Measurements from ENCODE around the gene TSPAN15.

Gene TSPAN15

GRCh38 chr10:69506487-69506833 lies 55.2 kb downstream of the TSPAN15 start:
- Histone ChIP-seq H3K9me3 (ENCODE audit: control insufficient read depth in 1 of 2, low read length in 2 of 2) (no peaks in the 10 kb centered on the region), H3K4me3 (ENCODE audit: low read depth in 1 of 2, low read length in 2 of 2) (no peak overlapping the region), H3K36me3 (ENCODE audit: control insufficient read depth in 1 of 2, insufficient read depth in 2 of 2, low read length in 2 of 2) (peaks cover 0 to 30% of the 10 kb centered on the region in 2 donors), H3K27ac (ENCODE audit: low read depth, low read length) (no peak overlapping the region), H3K9ac (ENCODE audit: low read depth in 1 of 2, low read length in 2 of 2) (no peak overlapping the region), H3K4me1 (ENCODE audit: control insufficient read depth in 1 of 2, insufficient read depth in 2 of 2, low read length in 2 of 2) (peaks cover 8 to 9% of the 10 kb centered on the region in 2 donors), H3K27me3 (ENCODE audit: control insufficient read depth in 1 of 2, insufficient read depth in 2 of 2, low read length in 2 of 2) (no peaks in the 10 kb centered on the region)

- H3K9me3 ChIP-seq (ENCODE audit: control insufficient read depth in 1 of 2, low read length in 2 of 2) = no peaks in the 10 kb centered on the region
- H3K9ac ChIP-seq (ENCODE audit: low read depth in 1 of 2, low read length in 2 of 2) = peak overlapping the region; percentile 32 to 36
- peak overlapping the region; percentile 23 to 64 for H3K4me3 ChIP-seq (ENCODE audit: low read depth in 1 of 2, low read length in 2 of 2)
- H3K27me3 ChIP-seq (ENCODE audit: control insufficient read depth in 1 of 2, insufficient read depth in 2 of 2, low read length in 2 of 2) = no peaks in the 10 kb centered on the region
- H3K4me1 ChIP-seq (ENCODE audit: control insufficient read depth in 1 of 2, insufficient read depth in 2 of 2, low read length in 2 of 2) = peaks cover 8 to 9% of the 10 kb centered on the region in 2 donors
- peak overlapping the region; percentile 36 for H3K27ac ChIP-seq (ENCODE audit: low read depth, low read length)
- peaks cover 0 to 26% of the 10 kb centered on the region in 2 donors for H3K36me3 ChIP-seq (ENCODE audit: control insufficient read depth in 1 of 2, insufficient read depth in 2 of 2, low read length in 2 of 2)
Observed at GRCh38 chr10:69506834-69507713, 55.8 kb downstream of the TSPAN15 start.

DNA sequence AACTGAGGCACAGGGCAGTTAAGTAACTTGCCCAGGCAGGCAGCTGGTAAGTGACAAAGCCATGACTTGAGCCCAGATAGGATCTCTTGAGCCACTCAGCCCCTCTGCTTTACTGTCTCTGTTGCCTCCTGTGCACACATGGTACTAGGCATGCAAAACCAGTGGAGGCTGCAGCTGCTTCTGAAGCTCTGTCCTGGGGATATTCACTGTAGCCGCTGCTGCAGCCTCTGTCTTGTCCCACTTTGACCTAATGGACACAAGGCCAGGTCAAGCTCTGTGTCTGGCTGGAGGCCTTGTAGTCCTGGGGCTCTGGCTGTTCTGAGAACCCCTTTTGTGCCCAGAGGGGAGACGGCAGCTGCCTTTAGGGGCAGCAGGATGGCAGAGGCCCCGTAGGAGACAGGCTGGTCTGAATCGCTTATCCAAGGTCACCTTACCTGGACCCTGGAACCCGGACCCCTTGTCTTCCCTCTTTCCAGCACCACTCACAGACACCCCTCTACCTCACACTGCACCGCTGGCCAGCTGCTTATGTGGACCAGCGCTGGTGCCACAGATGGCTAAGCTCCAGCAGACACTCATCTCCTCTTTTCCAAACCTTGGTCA lies 57.6 kb downstream of the TSPAN15 start:
- Histone ChIP-seq H3K9ac (ENCODE audit: low read depth in 1 of 2, low read length in 2 of 2) (no peak overlapping the region), H3K27ac (ENCODE audit: low read depth, low read length) (no peak overlapping the region), H3K36me3 (ENCODE audit: control insufficient read depth in 1 of 2, insufficient read depth in 2 of 2, low read length in 2 of 2) (peaks cover 0 to 9% of the 10 kb centered on the region in 2 donors), H3K4me1 (ENCODE audit: control insufficient read depth in 1 of 2, insufficient read depth in 2 of 2, low read length in 2 of 2) (peaks cover 8 to 9% of the 10 kb centered on the region in 2 donors), H3K27me3 (ENCODE audit: control insufficient read depth in 1 of 2, insufficient read depth in 2 of 2, low read length in 2 of 2) (no peaks in the 10 kb centered on the region), H3K4me3 (ENCODE audit: low read depth in 1 of 2, low read length in 2 of 2) (no peak overlapping the region), H3K9me3 (ENCODE audit: control insufficient read depth in 1 of 2, low read length in 2 of 2) (no peaks in the 10 kb centered on the region)

GRCh38 chr10:69512901-69513300 lies 61.6 kb downstream of the TSPAN15 start:
- H3K36me3 ChIP-seq (ENCODE audit: control insufficient read depth in 1 of 2, insufficient read depth in 2 of 2, low read length in 2 of 2) = no peaks in the 10 kb centered on the region

DNA sequence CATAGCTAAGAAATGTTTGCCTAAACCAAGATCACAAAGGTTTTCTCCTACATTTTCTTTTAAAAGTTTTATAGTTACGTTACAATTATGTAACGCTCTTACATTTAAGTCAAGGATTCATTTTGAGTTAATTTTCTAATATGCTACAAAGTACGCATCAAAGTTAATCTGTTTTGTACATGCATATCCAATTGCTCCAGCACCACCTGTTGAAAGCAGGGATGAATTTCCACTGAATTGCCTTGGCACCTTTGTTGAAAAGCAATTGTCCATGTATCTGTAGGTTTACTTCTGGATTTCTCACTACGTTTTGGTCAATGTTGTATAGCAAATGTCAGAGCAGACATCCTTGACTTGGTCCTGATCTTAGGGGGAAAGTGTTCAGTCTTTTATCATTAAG lies 62.4 kb downstream of the TSPAN15 start:
- Histone ChIP-seq H3K27ac (ENCODE audit: low read depth, low read length) (no peak overlapping the region), H3K27me3 (ENCODE audit: control insufficient read depth in 1 of 2, insufficient read depth in 2 of 2, low read length in 2 of 2) (no peaks in the 10 kb centered on the region), H3K4me1 (ENCODE audit: control insufficient read depth in 1 of 2, insufficient read depth in 2 of 2, low read length in 2 of 2) (no peaks in the 10 kb centered on the region), H3K4me3 (ENCODE audit: low read depth in 1 of 2, low read length in 2 of 2) (no peak overlapping the region), H3K9ac (ENCODE audit: low read depth in 1 of 2, low read length in 2 of 2) (no peak overlapping the region), H3K9me3 (ENCODE audit: control insufficient read depth in 1 of 2, low read length in 2 of 2) (no peaks in the 10 kb centered on the region), H3K36me3 (ENCODE audit: control insufficient read depth in 1 of 2, insufficient read depth in 2 of 2, low read length in 2 of 2) (no peaks in the 10 kb centered on the region)

More at GRCh38 chr10:69512901-69513300, 61.6 kb downstream of the TSPAN15 start:
- Histone ChIP-seq H3K9ac (ENCODE audit: low read depth in 1 of 2, low read length in 2 of 2) (no peak overlapping the region), H3K9me3 (ENCODE audit: control insufficient read depth in 1 of 2, low read length in 2 of 2) (no peaks in the 10 kb centered on the region), H3K27ac (ENCODE audit: low read depth, low read length) (no peak overlapping the region), H3K27me3 (ENCODE audit: control insufficient read depth in 1 of 2, insufficient read depth in 2 of 2, low read length in 2 of 2) (no peaks in the 10 kb centered on the region), H3K4me3 (ENCODE audit: low read depth in 1 of 2, low read length in 2 of 2) (no peak overlapping the region), H3K4me1 (ENCODE audit: control insufficient read depth in 1 of 2, insufficient read depth in 2 of 2, low read length in 2 of 2) (peaks cover 0 to 1% of the 10 kb centered on the region in 2 donors)

DNA sequence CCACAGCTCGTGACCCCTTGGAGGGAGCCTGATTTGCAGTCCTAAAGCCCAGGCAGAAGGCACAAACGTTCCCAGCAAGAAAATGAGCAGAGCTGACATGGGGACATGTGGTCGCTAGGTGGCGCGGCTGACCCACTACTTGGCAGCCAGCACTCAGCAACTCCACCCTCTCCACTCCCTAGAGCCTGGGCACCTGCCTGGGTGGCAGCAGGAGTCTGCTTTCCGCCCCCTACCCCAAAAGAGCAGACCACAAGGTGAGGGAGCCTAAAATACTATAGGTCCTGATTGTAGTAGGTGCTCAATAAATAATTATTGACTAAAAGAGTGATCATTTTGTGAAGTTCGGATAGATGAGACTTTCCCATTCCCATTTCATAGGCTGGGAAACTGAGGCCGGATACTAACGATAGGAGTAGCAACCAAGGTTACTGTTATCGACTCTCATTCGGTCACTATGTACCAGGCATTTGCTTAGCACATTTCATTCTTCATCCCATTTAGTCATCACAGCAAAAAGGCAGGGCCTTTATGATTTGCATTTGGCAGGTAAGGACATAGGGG lies 64.5 kb downstream of the TSPAN15 start:
- no peak overlapping the region for H3K4me3 ChIP-seq (ENCODE audit: low read depth in 1 of 2, low read length in 2 of 2)
- H3K27ac ChIP-seq (ENCODE audit: low read depth, low read length) = no peak overlapping the region
- no peak overlapping the region for H3K9ac ChIP-seq (ENCODE audit: low read depth in 1 of 2, low read length in 2 of 2)
- H3K9me3 ChIP-seq (ENCODE audit: control insufficient read depth in 1 of 2, low read length in 2 of 2) = no peaks in the 10 kb centered on the region
- H3K27me3 ChIP-seq (ENCODE audit: control insufficient read depth in 1 of 2, insufficient read depth in 2 of 2, low read length in 2 of 2) = no peaks in the 10 kb centered on the region
- H3K36me3 ChIP-seq (ENCODE audit: control insufficient read depth in 1 of 2, insufficient read depth in 2 of 2, low read length in 2 of 2) = no peaks in the 10 kb centered on the region
- no peaks in the 10 kb centered on the region for H3K4me1 ChIP-seq (ENCODE audit: control insufficient read depth in 1 of 2, insufficient read depth in 2 of 2, low read length in 2 of 2)

- Histone ChIP-seq H3K36me3 (ENCODE audit: control insufficient read depth in 1 of 2, insufficient read depth in 2 of 2, low read length in 2 of 2) (no peaks in the 10 kb centered on the region), H3K9me3 (ENCODE audit: control insufficient read depth in 1 of 2, low read length in 2 of 2) (no peaks in the 10 kb centered on the region), H3K4me3 (ENCODE audit: low read depth in 1 of 2, low read length in 2 of 2) (no peak overlapping the region), H3K9ac (ENCODE audit: low read depth in 1 of 2, low read length in 2 of 2) (no peak overlapping the region), H3K27ac (ENCODE audit: low read depth, low read length) (no peak overlapping the region), H3K4me1 (ENCODE audit: control insufficient read depth in 1 of 2, insufficient read depth in 2 of 2, low read length in 2 of 2) (no peaks in the 10 kb centered on the region), H3K27me3 (ENCODE audit: control insufficient read depth in 1 of 2, insufficient read depth in 2 of 2, low read length in 2 of 2) (no peaks in the 10 kb centered on the region)
Observed at GRCh38 chr10:69516316-69516715, 65.1 kb downstream of the TSPAN15 start.

DNA sequence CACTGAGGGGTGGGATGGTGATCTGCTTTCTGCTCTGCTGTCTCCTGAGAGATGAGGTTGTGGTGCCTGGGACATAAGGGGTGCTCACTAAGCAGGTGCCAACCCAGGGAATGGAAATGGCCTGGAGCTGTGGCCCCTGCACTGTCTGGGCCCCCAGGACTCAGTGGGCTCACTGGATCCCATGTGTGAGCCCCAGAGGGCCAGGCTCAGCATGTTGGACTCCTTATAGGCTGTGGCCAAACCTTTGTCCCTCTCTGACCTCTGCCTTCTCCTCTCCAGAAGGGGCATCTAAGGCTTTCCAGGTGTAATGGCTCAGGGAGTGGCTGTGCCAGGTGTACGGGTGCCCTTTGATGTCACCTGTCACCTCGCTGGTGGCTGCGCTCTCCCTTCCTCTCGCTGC lies 65.5 kb downstream of the TSPAN15 start:
- Histone ChIP-seq H3K27me3 (ENCODE audit: control insufficient read depth in 1 of 2, insufficient read depth in 2 of 2, low read length in 2 of 2) (no peaks in the 10 kb centered on the region), H3K9ac (ENCODE audit: low read depth in 1 of 2, low read length in 2 of 2) (no peak overlapping the region), H3K9me3 (ENCODE audit: control insufficient read depth in 1 of 2, low read length in 2 of 2) (no peaks in the 10 kb centered on the region), H3K4me3 (ENCODE audit: low read depth in 1 of 2, low read length in 2 of 2) (no peak overlapping the region), H3K27ac (ENCODE audit: low read depth, low read length) (no peak overlapping the region), H3K36me3 (ENCODE audit: control insufficient read depth in 1 of 2, insufficient read depth in 2 of 2, low read length in 2 of 2) (no peaks in the 10 kb centered on the region), H3K4me1 (ENCODE audit: control insufficient read depth in 1 of 2, insufficient read depth in 2 of 2, low read length in 2 of 2) (no peaks in the 10 kb centered on the region)

DNA sequence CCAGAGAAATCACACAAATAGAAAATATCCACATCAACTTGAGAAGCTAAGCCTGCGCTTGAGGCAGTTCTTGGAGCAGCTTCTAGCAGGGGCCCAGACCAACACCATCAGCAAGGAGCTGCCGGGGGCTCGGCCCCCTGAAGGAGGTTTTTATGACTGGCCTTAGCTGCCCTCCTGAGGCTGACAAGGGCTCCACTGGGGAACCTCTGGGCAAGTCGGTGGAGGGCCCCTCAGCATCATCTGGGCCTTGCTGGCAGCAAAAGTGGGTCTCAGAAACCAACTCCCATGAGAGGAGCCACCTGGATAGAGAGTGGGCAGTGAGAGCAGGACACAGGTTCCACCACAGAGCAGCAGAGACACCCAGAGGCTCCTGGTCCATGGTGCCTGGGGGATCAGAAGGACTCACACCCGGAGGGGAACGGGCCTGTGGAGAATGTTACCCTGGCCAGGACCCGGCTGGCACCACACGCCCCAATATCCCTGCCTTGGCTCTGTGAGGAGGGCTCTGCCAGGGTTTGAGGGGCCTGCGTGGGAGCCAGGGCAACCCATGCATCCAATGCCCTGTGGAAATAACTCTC lies 66.1 kb downstream of the TSPAN15 start:
- Histone ChIP-seq H3K4me3 (ENCODE audit: low read depth in 1 of 2, low read length in 2 of 2) (no peak overlapping the region), H3K9ac (ENCODE audit: low read depth in 1 of 2, low read length in 2 of 2) (no peak overlapping the region), H3K4me1 (ENCODE audit: control insufficient read depth in 1 of 2, insufficient read depth in 2 of 2, low read length in 2 of 2) (no peaks in the 10 kb centered on the region), H3K27ac (ENCODE audit: low read depth, low read length) (no peak overlapping the region), H3K36me3 (ENCODE audit: control insufficient read depth in 1 of 2, insufficient read depth in 2 of 2, low read length in 2 of 2) (no peaks in the 10 kb centered on the region), H3K27me3 (ENCODE audit: control insufficient read depth in 1 of 2, insufficient read depth in 2 of 2, low read length in 2 of 2) (no peaks in the 10 kb centered on the region), H3K9me3 (ENCODE audit: control insufficient read depth in 1 of 2, low read length in 2 of 2) (no peaks in the 10 kb centered on the region)

DNA sequence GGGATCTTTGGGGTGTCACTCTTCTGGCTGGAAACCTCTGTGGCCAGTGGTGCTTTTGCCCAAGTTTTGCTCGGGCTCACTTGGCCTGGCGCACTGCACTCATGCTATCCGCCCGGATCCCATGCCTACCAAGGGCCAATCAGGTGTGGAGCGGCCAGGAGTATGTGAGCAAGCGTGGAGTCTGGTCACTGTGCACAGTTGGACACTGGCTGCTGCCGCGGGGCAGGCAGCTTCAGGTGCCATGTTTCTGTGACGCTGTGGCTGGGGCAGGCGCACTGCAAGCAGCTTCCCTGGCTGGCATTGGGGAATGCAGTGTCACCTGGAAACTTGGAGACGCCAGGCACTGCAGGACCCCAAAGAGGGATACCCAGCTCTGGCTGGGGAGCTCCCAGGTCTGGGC lies 76.7 kb downstream of the TSPAN15 start:
- Histone ChIP-seq H3K9ac (ENCODE audit: low read depth in 1 of 2, low read length in 2 of 2) (no peak overlapping the region), H3K36me3 (ENCODE audit: control insufficient read depth in 1 of 2, insufficient read depth in 2 of 2, low read length in 2 of 2) (no peaks in the 10 kb centered on the region)

More for the DNA sequence above, 76.7 kb downstream of the TSPAN15 start:
- Histone ChIP-seq H3K4me3 (ENCODE audit: low read depth in 1 of 2, low read length in 2 of 2) (no peak overlapping the region), H3K27ac (ENCODE audit: low read depth, low read length) (no peak overlapping the region), H3K4me1 (ENCODE audit: control insufficient read depth in 1 of 2, insufficient read depth in 2 of 2, low read length in 2 of 2) (no peaks in the 10 kb centered on the region), H3K27me3 (ENCODE audit: control insufficient read depth in 1 of 2, insufficient read depth in 2 of 2, low read length in 2 of 2) (no peaks in the 10 kb centered on the region), H3K9me3 (ENCODE audit: control insufficient read depth in 1 of 2, low read length in 2 of 2) (no peaks in the 10 kb centered on the region)

Data from duodenal mucosa (tissue), 2 donors.